HepG2 (cell line): ENCODE results near the gene FNDC4. TPM values are rescaled to one million over a fixed set of nuclear protein-coding genes. Genes with fewer than 3 reads are reported as not detected.

ENCODE experiments used
- DPF2 ChIP-seq: sonication (generic); formaldehyde crosslinking; IDR thresholded peaks from 2 replicates; pipeline ENCODE4 v1.4.0; 2020; ENCODE audit warnings: mild to moderate bottlenecking, low read depth, missing genetic modification reagents, borderline replicate concordance
- FOXA1 ChIP-seq, 2 experiments: fragments of 450-650 bp in 1 of 2; sonication (generic) in 1 of 2; formaldehyde crosslinking in 1 of 2; IDR thresholded peaks; 2 replicates each; pipeline versions ENCODE4 v1.4.0 to v1.6.1; 2016 to 2020; ENCODE audit warnings: missing genetic modification reagents in 1 of 2
- HDAC6 ChIP-seq: fragments of 200-600 bp; sonication (generic); IDR thresholded peaks from 2 replicates; pipeline ENCODE4 v1.7.0; 2017; ENCODE audit warnings: mild to moderate bottlenecking, antibody characterized with exemption, low read length, low read depth
- NAIF1 ChIP-seq: sonication (generic); formaldehyde crosslinking; IDR thresholded peaks from 2 replicates; pipeline ENCODE4 v1.5.0; 2020; ENCODE audit warnings: mild to moderate bottlenecking, missing genetic modification reagents, borderline replicate concordance
- NR3C1 ChIP-seq: sonication (generic); formaldehyde crosslinking; IDR thresholded peaks from 2 replicates; pipeline ENCODE4 v1.4.0; 2020; ENCODE audit warnings: missing genetic modification reagents
- PCBP2 ChIP-seq: fragments of 200-400 bp; formaldehyde crosslinking; optimal IDR thresholded peaks from 2 replicates; pipeline ENCODE3; 2018; ENCODE audit warnings: low read length, low read depth; ENCODE audit not compliant: poor library complexity, severe bottlenecking
- SRSF9 ChIP-seq: fragments of 200-400 bp; formaldehyde crosslinking; IDR thresholded peaks from 2 replicates; pipeline ENCODE4 v1.6.1; 2018; ENCODE audit warnings: borderline replicate concordance, mild to moderate bottlenecking, low read depth, low read length; ENCODE audit not compliant: insufficient read depth, poor library complexity, severe bottlenecking
- TAF15 ChIP-seq: fragments of 200-400 bp; formaldehyde crosslinking; IDR thresholded peaks from one replicate; pipeline ENCODE4 v1.6.1; 2018; ENCODE audit warnings: mild to moderate bottlenecking, low read depth, low read length; ENCODE audit not compliant: poor library complexity, severe bottlenecking
- ZBTB7A ChIP-seq: sonication (generic); formaldehyde crosslinking; IDR thresholded peaks from 2 replicates; pipeline ENCODE4 v1.8.0; 2022; ENCODE audit warnings: mild to moderate bottlenecking, missing genetic modification reagents
- ZFP41 ChIP-seq: sonication (generic); formaldehyde crosslinking; IDR thresholded peaks from 2 replicates; pipeline ENCODE4 v1.4.0; 2020; ENCODE audit warnings: mild to moderate bottlenecking, missing genetic modification reagents, borderline replicate concordance
- ZNF496 ChIP-seq: sonication (generic); formaldehyde crosslinking; IDR thresholded peaks from 2 replicates; pipeline ENCODE4 v1.8.1; 2023; ENCODE audit warnings: mild to moderate bottlenecking, moderate library complexity, missing genetic modification reagents; ENCODE audit not compliant: insufficient replicate concordance
- ZNF530 ChIP-seq: sonication (generic); formaldehyde crosslinking; IDR thresholded peaks from 2 replicates; pipeline ENCODE4 v1.5.0; 2020; ENCODE audit warnings: low read depth, mild to moderate bottlenecking, missing genetic modification reagents
- ZNF564 ChIP-seq: sonication (generic); formaldehyde crosslinking; IDR thresholded peaks from 2 replicates; pipeline ENCODE4 v1.8.1; 2023; ENCODE audit warnings: mild to moderate bottlenecking, missing genetic modification reagents
- ZNF619 ChIP-seq: sonication (generic); formaldehyde crosslinking; IDR thresholded peaks from 2 replicates; pipeline ENCODE4 v1.4.0; 2020; ENCODE audit warnings: mild to moderate bottlenecking, missing genetic modification reagents
- ZNF672 ChIP-seq: sonication (generic); formaldehyde crosslinking; IDR thresholded peaks from 2 replicates; pipeline ENCODE4 v1.8.1; 2022; ENCODE audit warnings: missing genetic modification reagents
- polyA plus RNA-seq, 8 experiments: library from polyadenylated mRNA; depleted of rRNA in 3 of 8; stranded (reverse) in 7 of 8; unstranded in 1 of 8; fragments of >200 nt; fragmentation: Illumina TruSeq in 4 of 8; extraction: Trizol in 4 of 8; gene quantifications; 2 replicates each; pipeline versions ENCODE4 v1.2.1 to v1.2.3, GENCODE V29; 2011 to 2016; ENCODE audit warnings: low read depth in 4 of 8, missing spikeins in 1 of 8, mixed read lengths in 1 of 8; ENCODE audit not compliant: insufficient read depth in 1 of 8
- total RNA-seq, 5 experiments: library from RNA; depleted of rRNA; stranded (reverse); fragments of >200 nt; fragmentation: Illumina TruSeq; extraction: Trizol; gene quantifications; 2 replicates each; pipeline ENCODE4 v1.2.3, GENCODE V29; 2016; ENCODE audit warnings: low read depth in 1 of 5
- TF ChIP-seq, protein P1 (sequence below): sonication (generic); formaldehyde crosslinking; IDR thresholded peaks from 2 replicates; pipeline ENCODE4 v1.5.1; 2020; ENCODE audit warnings: missing genetic modification reagents, mild to moderate bottlenecking, borderline replicate concordance
- TF ChIP-seq, protein P2 (sequence below): sonication (generic); formaldehyde crosslinking; IDR thresholded peaks from 2 replicates; pipeline ENCODE4 v1.5.1; 2020; ENCODE audit warnings: mild to moderate bottlenecking, missing genetic modification reagents, moderate library complexity
- TF ChIP-seq, protein P3 (sequence below): sonication (generic); formaldehyde crosslinking; IDR thresholded peaks from 2 replicates; pipeline ENCODE4 v1.5.0; 2020; ENCODE audit warnings: missing genetic modification reagents, mild to moderate bottlenecking, borderline replicate concordance
- TF ChIP-seq, protein P4 (sequence below): sonication (generic); formaldehyde crosslinking; conservative IDR thresholded peaks from 2 replicates; pipeline ENCODE4 v1.4.0; 2020; ENCODE audit warnings: missing genetic modification reagents
- TF ChIP-seq, protein P5 (sequence below): sonication (generic); formaldehyde crosslinking; IDR thresholded peaks from 2 replicates; pipeline ENCODE4 v1.8.1; 2023; ENCODE audit warnings: missing genetic modification reagents, mild to moderate bottlenecking, borderline replicate concordance

The FNDC4 gene
- total and polyA plus RNA-seq, 2 of the 13 experiments (the other 11 are each of a cell fraction or from before 2014, with no cell fraction given) = 9.0 to 17.4 TPM

DNA sequence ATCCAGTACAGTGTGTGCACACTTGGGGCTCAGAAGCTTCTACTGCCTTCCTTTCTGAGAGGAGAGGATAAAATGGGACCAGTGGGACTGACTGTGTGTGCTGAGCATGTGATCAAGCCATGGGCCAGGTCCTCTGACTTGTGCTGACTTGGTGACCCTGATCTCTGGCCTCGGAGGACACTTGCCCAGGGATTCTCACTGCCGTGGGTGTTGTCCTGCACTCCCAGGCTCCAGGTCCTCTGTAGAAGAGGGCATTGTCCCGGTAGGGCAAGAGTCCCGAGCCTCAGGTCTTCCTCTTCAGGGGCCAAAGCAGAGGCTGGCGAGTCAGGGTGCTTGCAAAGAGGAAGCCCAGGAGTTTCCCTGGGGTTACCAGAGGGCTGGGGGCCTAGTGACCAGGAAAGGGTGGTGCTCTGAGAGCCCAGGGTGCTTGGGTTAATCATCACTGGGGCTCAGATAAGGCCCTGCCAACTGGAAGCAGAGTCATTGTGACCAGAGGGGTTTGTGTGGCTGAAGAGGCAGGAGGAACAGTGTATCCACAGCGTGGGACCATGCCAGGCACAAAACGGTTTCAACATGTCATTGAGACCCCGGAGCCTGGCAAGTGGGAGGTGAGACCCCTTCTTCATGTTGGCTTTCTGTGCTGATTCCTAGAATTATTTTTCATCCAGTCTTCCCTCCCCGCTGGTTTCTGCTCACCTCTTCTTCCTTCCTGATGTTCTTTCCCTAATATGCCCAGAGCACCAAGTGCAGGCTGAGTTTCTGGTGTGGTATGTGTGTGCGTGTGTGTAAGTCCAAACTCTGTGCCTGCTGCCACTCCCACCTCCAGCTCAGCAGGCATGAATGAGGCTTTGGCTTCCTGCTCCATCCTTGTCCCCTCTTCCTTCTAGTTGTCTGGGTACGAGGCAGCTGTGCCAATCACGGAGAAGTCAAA is 1.6 kb upstream of the FNDC4 start, which contains the start of gene GCKR (continued):
- TF ChIP-seq NR3C1 (no peak), TAF15 (no peak), ZNF530 (CRISPR knock-in tag) (no peak), PCBP2 (no peak), ZNF496 (CRISPR knock-in tag) (no peak), ZNF672 (CRISPR knock-in tag) (no peak), FOXA1 (IDR thresholded peaks at IDR 0.05) (no peak), FOXA1 (CRISPR knock-in tag; IDR thresholded peaks at IDR 0.05) (no peak; the same call in 1 of the 2 replicates), ZNF619 (CRISPR knock-in tag) (peak; percentile 73), DPF2 (peak; percentile 45; the same call in 1 of the 2 replicates), HDAC6 (no peak), ZBTB7A (CRISPR knock-in tag) (no peak), ZFP41 (CRISPR knock-in tag) (peak; percentile 9), ZNF564 (CRISPR knock-in tag) (no peak), NAIF1 (CRISPR knock-in tag) (peak; percentile 76; the same call in 1 of the 2 replicates), SRSF9 (no peak)
- TF ChIP-seq, protein P1, sequence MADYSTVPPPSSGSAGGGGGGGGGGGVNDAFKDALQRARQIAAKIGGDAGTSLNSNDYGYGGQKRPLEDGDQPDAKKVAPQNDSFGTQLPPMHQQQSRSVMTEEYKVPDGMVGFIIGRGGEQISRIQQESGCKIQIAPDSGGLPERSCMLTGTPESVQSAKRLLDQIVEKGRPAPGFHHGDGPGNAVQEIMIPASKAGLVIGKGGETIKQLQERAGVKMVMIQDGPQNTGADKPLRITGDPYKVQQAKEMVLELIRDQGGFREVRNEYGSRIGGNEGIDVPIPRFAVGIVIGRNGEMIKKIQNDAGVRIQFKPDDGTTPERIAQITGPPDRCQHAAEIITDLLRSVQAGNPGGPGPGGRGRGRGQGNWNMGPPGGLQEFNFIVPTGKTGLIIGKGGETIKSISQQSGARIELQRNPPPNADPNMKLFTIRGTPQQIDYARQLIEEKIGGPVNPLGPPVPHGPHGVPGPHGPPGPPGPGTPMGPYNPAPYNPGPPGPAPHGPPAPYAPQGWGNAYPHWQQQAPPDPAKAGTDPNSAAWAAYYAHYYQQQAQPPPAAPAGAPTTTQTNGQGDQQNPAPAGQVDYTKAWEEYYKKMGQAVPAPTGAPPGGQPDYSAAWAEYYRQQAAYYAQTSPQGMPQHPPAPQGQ (CRISPR knock-in tag) = no peak
- TF ChIP-seq, protein P2, sequence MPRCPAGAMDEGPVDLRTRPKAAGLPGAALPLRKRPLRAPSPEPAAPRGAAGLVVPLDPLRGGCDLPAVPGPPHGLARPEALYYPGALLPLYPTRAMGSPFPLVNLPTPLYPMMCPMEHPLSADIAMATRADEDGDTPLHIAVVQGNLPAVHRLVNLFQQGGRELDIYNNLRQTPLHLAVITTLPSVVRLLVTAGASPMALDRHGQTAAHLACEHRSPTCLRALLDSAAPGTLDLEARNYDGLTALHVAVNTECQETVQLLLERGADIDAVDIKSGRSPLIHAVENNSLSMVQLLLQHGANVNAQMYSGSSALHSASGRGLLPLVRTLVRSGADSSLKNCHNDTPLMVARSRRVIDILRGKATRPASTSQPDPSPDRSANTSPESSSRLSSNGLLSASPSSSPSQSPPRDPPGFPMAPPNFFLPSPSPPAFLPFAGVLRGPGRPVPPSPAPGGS (CRISPR knock-in tag) = peak; percentile 57
- TF ChIP-seq, protein P3, sequence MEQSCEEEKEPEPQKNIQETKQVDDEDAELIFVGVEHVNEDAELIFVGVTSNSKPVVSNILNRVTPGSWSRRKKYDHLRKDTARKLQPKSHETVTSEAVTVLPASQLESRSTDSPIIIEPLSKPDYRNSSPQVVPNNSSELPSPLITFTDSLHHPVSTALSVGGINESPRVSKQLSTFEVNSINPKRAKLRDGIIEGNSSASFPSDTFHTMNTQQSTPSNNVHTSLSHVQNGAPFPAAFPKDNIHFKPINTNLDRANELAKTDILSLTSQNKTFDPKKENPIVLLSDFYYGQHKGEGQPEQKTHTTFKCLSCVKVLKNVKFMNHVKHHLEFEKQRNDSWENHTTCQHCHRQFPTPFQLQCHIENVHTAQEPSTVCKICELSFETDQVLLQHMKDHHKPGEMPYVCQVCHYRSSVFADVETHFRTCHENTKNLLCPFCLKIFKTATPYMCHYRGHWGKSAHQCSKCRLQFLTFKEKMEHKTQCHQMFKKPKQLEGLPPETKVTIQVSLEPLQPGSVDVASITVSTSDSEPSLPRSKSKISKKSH = no peak; the same call in 1 of the 2 replicates
- TF ChIP-seq, protein P4, sequence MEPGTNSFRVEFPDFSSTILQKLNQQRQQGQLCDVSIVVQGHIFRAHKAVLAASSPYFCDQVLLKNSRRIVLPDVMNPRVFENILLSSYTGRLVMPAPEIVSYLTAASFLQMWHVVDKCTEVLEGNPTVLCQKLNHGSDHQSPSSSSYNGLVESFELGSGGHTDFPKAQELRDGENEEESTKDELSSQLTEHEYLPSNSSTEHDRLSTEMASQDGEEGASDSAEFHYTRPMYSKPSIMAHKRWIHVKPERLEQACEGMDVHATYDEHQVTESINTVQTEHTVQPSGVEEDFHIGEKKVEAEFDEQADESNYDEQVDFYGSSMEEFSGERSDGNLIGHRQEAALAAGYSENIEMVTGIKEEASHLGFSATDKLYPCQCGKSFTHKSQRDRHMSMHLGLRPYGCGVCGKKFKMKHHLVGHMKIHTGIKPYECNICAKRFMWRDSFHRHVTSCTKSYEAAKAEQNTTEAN (CRISPR knock-in tag) = peak; percentile 57; the same call in 1 of the 2 replicates
- TF ChIP-seq, protein P5, sequence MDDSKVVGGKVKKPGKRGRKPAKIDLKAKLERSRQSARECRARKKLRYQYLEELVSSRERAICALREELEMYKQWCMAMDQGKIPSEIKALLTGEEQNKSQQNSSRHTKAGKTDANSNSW (CRISPR knock-in tag) = no peak
